ENCODE data around the gene ZNF488.

The ZNF488 gene

DNA sequence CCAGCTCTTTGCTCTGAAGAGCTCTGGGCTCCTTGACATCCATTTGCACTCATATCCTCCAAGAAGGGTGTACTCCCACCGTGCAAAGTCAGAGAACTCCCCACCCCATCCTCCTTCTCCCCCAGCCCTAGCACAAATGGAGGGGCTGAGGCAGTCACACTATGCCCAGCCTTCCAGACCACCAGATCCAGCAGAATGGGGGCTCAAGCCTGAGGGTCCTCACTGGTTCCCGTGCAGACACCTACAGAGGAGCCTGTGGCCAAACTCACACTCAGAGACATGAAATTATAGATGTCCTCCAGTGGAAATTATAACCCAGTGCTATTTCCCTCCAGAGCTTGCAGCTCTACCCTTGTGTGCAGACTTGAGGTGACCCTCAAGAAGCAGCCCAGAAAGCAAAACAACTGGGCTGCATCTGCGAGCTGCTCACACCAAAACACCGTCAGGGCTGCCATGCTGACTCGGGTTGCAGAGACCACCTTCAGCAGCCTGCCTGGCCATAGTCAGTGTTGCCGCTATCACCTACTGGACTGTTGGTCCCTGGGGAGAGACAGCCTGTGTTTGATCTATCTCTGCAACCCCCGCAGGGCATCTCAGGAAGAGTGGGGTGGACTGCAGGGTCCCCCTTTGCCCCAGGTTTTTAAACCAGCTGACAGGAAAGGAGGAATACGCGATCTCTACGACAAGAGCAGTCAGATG lies 7.4 kb downstream of the ZNF488 start:
- in situ Hi-C loops (cut with HindIII; ENCODE audit: low pct_unique_long_range_greater_than_20kb, low sequenced_read_pairs) = no loop called here
- TF ChIP-seq JUND (IDR thresholded peaks at IDR 0.05; ENCODE audit: low read depth) = no peak
- DNase-seq (ENCODE audit: low read depth in 1 of 2, low spot score in 1 of 2) = no peak

DNA sequence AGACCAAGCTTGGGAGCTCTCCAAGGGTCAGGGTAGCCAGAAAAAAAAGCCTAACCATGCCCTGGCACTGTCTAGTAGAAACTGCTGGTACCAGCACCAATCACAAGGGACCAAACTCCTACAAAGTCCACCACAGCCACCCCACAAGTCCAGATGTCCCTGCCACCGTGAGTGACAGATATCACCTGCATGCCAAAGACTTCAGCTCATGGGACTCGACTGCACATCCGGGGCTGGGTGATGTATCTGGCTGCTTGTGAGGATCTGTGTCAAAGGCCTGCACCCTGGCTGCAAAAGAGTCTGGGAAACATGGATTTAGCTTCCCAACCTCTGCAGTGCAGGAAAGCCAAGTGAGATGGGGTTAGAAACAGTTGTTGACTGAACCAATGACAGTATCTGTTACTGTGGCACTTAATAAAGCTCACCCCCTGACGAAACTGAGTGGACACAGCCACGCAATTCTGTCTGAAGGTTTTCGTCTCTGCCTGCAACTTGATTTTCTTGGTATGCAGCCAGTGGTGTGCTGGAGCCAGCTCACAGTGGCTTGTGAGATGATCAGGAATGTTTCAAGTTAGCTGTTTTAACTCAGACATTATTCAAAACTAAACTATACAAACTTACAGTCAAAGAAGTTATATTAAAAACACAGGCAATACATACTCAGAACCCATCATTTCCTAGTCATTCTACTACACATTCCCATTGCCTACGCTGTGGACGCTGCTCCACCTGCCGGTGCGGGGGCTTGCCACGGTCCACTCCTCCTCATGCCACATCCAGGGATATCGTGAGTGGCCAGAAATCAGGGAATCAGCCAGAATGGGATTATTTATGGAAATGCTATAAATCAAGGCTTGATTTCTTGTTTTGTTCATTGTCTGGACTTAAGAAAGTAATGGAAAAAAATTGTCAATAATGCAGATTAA lies 9.2 kb downstream of the ZNF488 start:
- in situ Hi-C loops (cut with HindIII; ENCODE audit: low pct_unique_long_range_greater_than_20kb, low sequenced_read_pairs) = no loop called here
- no peak for DNase-seq (ENCODE audit: low read depth in 1 of 2, low spot score in 1 of 2)
- TF ChIP-seq JUND (IDR thresholded peaks at IDR 0.05; ENCODE audit: low read depth) = no peak

DNA sequence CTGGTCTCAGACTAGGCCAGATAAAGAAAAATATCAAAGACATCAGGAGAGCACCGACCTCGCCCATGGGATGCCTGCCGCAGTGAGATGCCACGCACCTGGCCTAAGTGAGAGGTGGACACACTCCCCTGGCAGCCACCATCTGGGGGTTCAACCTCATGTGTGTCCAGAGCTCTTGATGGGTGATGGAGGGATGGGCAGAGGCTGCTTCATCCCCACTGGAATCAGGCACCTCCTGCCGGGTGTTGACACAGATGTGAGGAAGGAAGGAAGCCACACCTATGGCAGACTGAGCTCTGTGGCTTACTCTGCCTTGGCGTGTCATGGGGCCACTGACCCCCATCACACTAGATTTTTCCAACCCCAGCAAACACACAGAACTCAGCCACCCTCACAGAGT lies 11.4 kb downstream of the ZNF488 start:
- in situ Hi-C loops (cut with HindIII; ENCODE audit: low pct_unique_long_range_greater_than_20kb, low sequenced_read_pairs) = no loop called here
- DNase-seq (ENCODE audit: low read depth in 1 of 2, low spot score in 1 of 2) = no peak
- TF ChIP-seq JUND (IDR thresholded peaks at IDR 0.05; ENCODE audit: low read depth) = no peak

DNA sequence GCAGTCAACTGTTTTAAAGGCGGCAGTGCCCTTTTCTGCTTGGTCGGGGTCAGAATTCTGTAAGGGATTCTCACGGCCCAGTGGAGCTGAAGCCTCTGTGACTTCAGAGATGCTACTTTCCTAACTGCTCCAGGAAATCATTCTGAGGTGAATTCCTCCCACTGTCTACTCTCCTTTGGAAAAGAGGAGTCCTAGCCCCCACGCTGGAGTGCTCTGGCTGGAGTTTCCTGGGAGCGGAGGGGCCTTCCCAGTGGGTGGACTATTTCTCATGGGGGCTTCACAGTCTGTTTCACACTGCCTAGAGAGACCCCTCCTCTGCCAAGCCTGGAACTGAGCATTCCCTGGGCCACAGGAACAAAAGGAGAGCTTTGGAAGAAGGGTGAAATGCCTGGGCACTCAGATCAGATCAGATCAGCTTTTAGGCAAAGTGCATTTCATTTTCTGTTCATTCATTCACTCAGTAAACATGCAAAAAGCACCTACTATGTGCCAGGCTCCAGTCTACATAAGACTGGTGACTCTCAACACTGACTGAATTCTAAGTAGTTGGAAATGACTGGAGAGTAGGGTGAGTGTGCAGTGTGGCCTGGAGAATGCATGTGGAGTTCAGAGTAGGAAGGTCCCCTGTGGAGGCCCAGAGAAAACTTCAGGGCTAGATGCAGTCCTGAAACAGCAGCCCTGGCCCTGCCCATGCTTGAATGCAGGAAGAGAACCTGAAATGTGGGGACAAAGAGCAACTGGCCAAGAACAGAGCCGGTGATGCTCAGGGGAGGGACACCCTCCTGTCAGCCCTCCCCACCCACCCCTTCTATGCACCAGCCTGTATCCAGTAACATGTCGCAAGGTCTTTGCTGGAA lies 12.2 kb downstream of the ZNF488 start:
- no peak for DNase-seq (ENCODE audit: low read depth in 1 of 2, low spot score in 1 of 2)
- no peak for TF ChIP-seq JUND (IDR thresholded peaks at IDR 0.05; ENCODE audit: low read depth)
- in situ Hi-C loops (cut with HindIII; ENCODE audit: low pct_unique_long_range_greater_than_20kb, low sequenced_read_pairs) = no loop called here

DNA sequence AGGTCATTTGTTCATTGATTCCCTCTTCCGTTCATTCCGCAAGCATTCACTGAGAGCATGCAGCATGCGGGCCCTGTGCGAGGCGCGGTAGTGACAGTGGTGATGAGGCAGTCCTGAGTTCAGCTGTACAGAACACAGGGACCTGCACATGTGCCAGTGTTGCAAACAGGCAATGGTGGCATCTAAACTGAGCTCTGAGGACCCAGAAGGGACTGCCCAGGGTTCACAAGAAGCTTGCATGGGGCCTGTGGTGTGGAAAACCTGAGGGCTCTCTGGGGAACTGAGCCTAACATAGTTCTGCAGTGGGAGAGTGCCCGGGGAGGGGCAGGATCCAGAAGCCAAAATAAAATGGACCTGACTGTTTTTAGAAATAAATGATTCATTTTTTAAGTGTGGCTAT lies 13.2 kb downstream of the ZNF488 start:
- in situ Hi-C loops (cut with HindIII; ENCODE audit: low pct_unique_long_range_greater_than_20kb, low sequenced_read_pairs) = no loop called here
- TF ChIP-seq JUND (IDR thresholded peaks at IDR 0.05; ENCODE audit: low read depth) = no peak

DNA sequence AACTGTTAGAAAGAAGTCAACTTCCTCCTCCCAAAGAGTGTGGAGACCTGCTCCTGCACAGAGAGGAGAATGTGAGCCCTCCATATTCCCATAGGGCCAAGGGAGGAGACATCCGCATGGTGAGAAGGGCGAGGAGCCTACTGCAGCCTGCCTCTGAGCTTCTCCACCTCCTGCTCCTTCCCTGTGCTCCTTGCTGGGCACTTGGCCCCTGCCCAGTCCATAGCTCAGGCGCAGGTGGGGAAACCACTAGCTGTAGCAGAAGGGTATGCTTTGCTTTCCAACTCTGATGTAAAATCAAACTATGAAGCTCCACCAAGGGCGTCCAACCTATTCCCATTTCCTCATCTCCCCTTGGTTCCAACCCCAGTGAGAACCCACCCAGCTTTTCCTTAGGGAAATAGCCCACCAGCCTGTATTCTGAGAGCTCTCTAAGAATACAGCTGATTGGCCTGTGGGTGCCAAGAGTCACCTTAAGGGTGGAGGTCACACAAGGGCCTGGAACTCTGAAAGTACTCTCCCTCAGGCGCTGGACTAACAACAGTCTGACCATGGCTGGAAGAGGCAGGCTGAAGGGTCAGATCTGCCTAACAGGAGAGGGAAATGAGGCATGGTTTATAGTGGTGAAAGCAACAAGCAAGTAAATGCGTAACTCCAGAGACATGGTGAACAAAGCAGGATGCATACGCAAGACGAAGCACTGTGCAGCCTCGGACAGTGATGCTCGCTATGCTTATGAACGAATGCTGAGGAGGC lies 13.9 kb downstream of the ZNF488 start:
- DNase-seq (ENCODE audit: low read depth in 1 of 2, low spot score in 1 of 2) = no peak
- in situ Hi-C loops (cut with HindIII; ENCODE audit: low pct_unique_long_range_greater_than_20kb, low sequenced_read_pairs) = no loop called here
- TF ChIP-seq JUND (IDR thresholded peaks at IDR 0.05; ENCODE audit: low read depth) = no peak

More for the DNA sequence above, 13.2 kb downstream of the ZNF488 start:
- DNase-seq (ENCODE audit: low read depth in 1 of 2, low spot score in 1 of 2) = no peak

DNA sequence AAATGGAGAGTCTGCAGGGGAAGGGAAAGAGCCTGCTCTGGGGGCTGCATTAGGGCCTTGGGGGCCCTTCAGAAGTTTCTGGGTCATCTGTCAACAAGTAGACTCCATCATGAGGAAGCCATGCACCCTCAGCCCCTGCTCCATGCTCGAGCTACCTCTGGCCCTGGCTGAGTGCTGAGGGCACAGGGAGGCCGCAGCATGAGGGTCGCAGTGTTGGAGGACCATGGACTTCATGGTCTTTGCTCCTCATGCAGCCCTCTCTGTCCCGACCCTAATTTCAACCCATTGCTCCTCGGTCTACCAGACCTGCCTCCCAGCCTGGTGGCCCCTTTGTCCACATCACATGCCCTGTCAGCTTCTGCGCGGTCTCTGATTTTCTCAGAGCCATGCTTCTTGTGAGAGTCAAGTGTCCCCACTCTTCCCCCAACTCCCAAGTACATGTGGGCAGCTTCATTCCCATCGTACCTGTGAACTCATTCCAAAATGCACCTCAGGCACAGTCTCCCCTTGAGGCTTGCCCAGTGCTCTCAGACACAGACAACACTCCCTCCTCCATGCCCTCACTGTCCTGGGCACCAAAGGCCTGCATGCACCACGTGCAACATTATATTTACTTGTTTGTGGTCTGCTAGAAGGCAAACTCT lies 14.7 kb downstream of the ZNF488 start:
- TF ChIP-seq JUND (IDR thresholded peaks at IDR 0.05; ENCODE audit: low read depth) = no peak
- no peak for DNase-seq (ENCODE audit: low read depth in 1 of 2, low spot score in 1 of 2)
- in situ Hi-C loops (cut with HindIII; ENCODE audit: low pct_unique_long_range_greater_than_20kb, low sequenced_read_pairs) = no loop called here

DNA sequence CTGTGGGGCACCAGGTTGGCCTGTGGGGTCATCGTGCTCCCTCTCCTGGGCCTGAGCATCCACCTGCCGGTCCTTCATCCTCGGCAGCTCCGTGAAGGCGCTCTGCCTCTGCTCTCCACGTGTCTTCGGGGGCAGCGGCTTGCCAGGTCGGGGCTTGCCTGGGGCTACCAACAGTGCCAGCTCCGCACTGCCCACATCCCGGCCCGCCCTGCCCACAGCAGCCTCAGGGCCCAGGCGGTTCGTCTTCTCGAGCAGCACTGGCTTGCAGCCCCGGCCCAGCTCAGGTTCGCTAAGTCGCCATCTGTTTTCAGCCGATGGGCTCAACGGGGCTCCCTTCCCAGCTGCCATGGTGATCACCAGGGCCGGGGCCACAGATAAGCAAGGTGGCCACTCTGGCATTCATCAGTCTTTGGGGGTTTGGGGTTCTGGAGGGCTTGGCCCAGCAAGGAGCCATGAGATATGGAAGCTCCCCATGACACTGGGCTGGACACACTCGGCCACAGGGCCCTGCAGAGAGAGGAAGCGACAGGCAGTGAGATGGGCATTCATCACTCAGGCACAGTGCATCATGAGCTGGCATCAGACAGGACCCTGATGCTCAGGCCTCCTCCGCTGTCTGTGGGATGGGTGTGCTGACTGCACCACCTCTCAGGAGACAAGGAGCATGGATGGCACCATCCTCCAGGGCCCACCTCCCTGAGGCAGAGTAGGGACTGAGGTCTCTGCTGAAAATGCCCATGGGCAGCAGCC lies 15.5 kb downstream of the ZNF488 start:
- in situ Hi-C loops (cut with HindIII; ENCODE audit: low pct_unique_long_range_greater_than_20kb, low sequenced_read_pairs) = no loop called here
- no peak for DNase-seq (ENCODE audit: low read depth in 1 of 2, low spot score in 1 of 2)
- no peak for TF ChIP-seq JUND (IDR thresholded peaks at IDR 0.05; ENCODE audit: low read depth)

DNA sequence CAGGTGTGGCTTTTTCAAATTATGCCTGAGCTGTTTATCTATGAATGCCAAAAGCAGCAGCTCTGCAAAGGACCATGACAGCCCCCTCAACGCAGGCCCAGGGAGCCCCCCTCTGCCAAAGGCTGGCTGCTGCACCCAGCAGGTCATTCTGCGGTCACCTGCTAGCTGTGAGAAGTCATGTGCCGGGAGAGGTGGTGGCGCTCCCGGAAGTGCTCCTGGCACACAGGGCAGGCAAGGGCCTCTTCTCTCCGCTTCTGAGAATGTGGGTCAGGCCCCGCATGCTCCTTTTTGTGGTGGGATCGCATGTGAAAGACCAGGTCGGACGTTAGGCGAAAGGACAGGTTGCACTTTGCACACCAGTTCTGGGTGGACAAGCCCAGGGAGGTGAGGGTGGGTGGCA lies 16.4 kb downstream of the ZNF488 start:
- in situ Hi-C loops (cut with HindIII; ENCODE audit: low pct_unique_long_range_greater_than_20kb, low sequenced_read_pairs) = no loop called here
- no peak for TF ChIP-seq JUND (IDR thresholded peaks at IDR 0.05; ENCODE audit: low read depth)
- no peak for DNase-seq (ENCODE audit: low read depth in 1 of 2, low spot score in 1 of 2)

DNA sequence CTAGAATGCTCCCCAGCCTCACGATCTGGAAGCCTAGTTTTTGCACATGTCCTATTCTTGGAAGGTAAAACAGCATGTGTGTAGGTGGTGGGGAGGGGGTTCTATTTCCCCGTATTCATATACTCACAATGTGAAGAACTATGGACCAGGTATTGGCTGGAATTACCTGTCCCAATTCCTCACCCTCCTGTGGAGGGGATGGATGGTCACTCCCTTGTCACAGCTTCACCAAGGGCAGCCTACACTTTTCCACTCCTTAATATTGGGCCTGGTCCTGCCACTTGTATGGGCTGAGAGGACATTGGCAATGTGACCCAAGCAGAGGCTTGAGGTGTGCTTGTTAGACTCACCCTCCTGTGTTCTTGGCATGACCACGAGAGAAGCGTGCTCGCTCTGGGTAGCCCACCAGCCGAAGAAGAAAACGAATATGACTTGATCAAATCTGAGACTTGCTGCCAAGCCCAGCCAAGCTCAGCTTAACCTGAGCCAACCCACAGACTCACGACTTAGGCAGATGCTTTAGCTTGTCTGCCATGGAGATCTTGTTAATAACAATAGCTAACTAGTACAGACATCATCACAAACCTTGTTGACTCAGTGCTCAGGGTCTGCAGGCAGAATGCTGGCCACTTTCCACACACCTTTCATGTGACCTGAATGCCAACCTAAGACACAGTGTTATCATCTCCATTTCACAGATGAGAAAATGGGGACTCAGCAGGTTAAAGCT lies 17.2 kb downstream of the ZNF488 start:
- TF ChIP-seq JUND (IDR thresholded peaks at IDR 0.05; ENCODE audit: low read depth) = no peak
- in situ Hi-C loops (cut with HindIII; ENCODE audit: low pct_unique_long_range_greater_than_20kb, low sequenced_read_pairs) = no loop called here
- DNase-seq (ENCODE audit: low read depth in 1 of 2, low spot score in 1 of 2) = no peak

Data from T47D (cell line).